Measurements from ENCODE around the gene ISM2. TPM values are rescaled to one million over a fixed set of nuclear protein-coding genes. Genes with fewer than 3 reads are reported as not detected.

ISM2 gene
- 0.07 and 0.10 TPM in 2 replicates for total RNA-seq

GRCh38 chr14:77498120-77498979, at the start of gene ISM2:
Gene ISM2, minus strand, starts transcription at chr14:77498816. Its CDS starts 23 bp downstream, at chr14:77498793.

GRCh38 chr14:77457522-77458248, 40.9 kb downstream of the ISM2 start, which contains the start of the genes AHSA1 and VIPAS39:
Gene AHSA1, plus strand, starts transcription at chr14:77458093. Its CDS starts 97 bp downstream, at chr14:77458190.
Gene VIPAS39, minus strand, starts transcription at chr14:77457601. Its CDS starts 3,499 bp downstream, at chr14:77454102.

Other genes with a start within 250 kb of the ISM2 start
- gene NGB, start 227.6 kb downstream of the ISM2 start, total RNA-seq: not detected in 2 replicates
- gene POMT2, start 177.9 kb downstream of the ISM2 start, total RNA-seq: 5.6 and 22.6 TPM in 2 replicates
- 18.4 and 20.8 TPM in 2 replicates for gene GSTZ1, start 177.8 kb downstream of the ISM2 start, total RNA-seq
- gene TMED8, start 121.7 kb downstream of the ISM2 start, total RNA-seq: 7.8 and 8.1 TPM in 2 replicates
- 0.53 and 0.64 TPM in 2 replicates for gene SAMD15, start 121.4 kb downstream of the ISM2 start, total RNA-seq
- gene NOXRED1, start 75.3 kb downstream of the ISM2 start, total RNA-seq: not detected in 2 replicates
- 17.9 and 28.8 TPM in 2 replicates for gene VIPAS39, start 41.2 kb downstream of the ISM2 start, total RNA-seq
- 173 and 193 TPM in 2 replicates for gene AHSA1, start 40.7 kb downstream of the ISM2 start, total RNA-seq
- 38.9 and 41.4 TPM in 2 replicates for gene SPTLC2, start 117.8 kb upstream of the ISM2 start, total RNA-seq
- gene ALKBH1, start 209.2 kb upstream of the ISM2 start, total RNA-seq: 11.7 and 12.6 TPM in 2 replicates
- 272 and 428 TPM in 2 replicates for gene SLIRP, start 209.3 kb upstream of the ISM2 start, total RNA-seq

All from mammary microvascular endothelial cell (primary cell).